Activated CD4-positive, alpha-beta T cell treated with anti-CD3 and anti-CD28 coated beads, Interleukin-2, amount 50 U/mL, for 1 hour (primary cell): ENCODE data around the gene FUS.
"Not testable (repeated sequence)": the region's sequence is repeated elsewhere in the genome, so short reads cannot be mapped to it uniquely, and the experiment has no call there.

Source experiments
- DNase-seq: peaks from one replicate; pipeline ENCODE4 v3.0.0-alpha.2; 2020

FUS gene

DNA sequence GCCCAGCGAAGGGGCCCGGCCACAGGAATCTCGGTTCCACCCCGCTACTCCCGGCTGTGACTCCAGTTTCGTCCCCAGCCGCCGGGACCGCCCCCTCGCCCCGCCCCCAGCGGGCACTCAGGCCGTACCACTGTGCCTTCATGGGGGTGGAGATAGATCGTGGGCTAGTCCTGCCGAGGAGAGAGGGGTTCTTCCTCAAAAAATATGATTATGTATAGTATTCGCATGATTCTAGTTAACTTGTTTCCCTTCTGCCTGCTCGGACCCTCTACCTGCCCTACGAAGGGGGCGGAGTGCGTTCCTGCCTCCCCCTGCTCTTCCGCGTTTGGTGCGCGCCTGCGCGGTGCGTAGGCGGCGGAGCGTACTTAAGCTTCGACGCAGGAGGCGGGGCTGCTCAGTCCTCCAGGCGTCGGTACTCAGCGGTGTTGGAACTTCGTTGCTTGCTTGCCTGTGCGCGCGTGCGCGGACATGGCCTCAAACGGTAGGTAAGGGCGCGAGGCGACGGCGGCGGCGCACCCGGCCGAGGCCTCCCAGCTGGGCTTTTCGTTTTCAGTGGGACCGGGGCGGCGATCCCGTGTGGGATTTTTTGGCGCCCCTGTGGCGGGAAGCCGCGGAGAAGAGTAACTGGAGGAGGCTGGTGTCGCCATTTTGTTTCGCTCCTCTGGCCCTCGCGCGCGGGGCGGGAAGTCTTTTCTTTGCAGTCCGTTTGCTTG, at the start of gene FUS:
Gene FUS, plus strand, starts transcription at position 393 of the 713 bp plus-strand sequence. Its CDS starts 76 bp downstream, at position 469.
- peak; percentile 91 for DNase-seq

- DNase-seq: no peak
These were observed 49.5 kb upstream of the FUS start for GRCh38 chr16:31130336-31130891.

DNA sequence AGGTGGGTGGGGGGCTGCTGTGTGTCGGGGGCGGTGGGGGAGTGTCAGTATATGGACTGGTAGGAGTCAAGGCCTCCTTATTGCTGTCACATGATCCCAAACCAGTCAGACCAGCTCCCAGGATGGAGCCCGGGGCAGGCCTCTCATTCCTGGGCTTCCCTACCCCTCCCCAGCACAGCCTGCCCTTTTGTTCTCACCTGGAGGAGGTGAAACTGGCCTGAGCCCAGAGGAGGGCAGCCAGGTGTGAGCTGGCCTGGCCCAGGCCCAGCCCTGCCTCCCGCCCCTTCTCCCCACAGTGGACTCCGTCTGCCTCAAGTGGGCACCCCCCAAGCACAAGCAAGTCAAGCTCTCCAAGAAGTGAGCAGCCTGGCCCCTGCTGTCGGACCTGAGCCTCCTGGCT, 49.0 kb upstream of the FUS start:
- DNase-seq: no peak

DNA sequence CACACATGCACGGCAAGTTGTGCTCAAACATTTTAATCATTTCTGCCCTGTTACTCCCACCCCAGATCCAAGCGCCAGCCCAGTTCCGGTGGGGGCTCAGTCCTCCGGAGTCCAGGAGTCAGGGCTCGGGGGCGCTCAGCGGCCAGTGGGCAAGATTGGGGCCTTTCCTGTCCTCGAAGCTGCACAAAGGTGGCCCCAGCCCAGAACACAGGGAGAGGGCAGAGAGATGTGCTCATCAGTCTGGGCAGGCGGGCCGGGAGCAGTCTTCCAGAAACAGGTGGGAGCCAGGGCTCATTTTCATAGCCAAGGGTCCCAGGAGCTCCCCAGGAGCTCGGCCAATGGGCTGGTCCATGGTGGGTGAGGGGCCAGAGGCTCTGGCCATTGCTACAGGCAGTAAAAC, 48.5 kb upstream of the FUS start:
- DNase-seq: no peak

- DNase-seq: no peak
These were observed 48.1 kb upstream of the FUS start for GRCh38 chr16:31131841-31132271.

GRCh38 chr16:31132303-31132979, 47.5 kb upstream of the FUS start:
- DNase-seq: no peak

GRCh38 chr16:31133046-31133501, 46.9 kb upstream of the FUS start:
- no peak for DNase-seq

GRCh38 chr16:31134091-31134571, 45.8 kb upstream of the FUS start:
- DNase-seq: no peak

- no peak for DNase-seq
These were observed 45.1 kb upstream of the FUS start for GRCh38 chr16:31134625-31135534.

DNA sequence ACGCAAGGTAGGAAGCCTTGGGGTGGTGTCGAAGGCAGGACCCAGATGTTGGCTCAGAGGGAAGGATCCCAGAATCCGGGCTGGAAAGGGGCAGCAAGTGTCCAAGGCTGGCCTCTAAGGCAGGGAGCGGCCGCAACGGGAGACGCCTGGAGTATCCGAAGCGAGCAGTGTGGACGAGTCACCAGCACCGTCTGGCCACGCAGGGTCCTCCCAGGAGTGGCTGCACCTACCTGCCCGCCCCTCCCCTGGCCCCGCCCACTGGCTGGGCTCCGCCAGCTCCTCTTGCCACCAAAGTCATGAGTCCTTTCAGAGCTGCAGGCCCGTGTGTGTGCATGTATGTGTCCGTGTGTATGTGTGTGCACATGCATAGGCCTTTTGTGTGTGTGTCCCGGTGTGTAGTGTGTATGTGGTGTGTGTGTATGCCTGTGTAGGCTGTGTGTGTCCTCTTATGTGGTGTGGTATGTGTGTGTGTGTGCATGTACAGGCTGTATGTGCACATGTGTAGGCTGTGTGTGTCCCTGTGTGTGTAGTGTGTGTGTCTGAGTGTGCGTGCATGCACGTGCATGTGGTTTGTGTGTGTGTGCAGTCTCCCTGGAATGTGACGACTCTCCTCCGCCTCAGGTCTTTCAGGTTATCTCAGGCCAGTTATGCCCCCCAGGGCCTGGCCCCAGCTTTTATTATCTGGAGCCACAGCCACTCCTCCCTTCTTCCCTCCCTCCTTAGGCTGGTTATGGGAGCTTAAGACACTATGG, 44.2 kb upstream of the FUS start, which contains the start of gene PRSS8:
Gene PRSS8, minus strand, starts transcription at position 193 of the 752 bp plus-strand sequence. CDS start 229 bp downstream, outside the sequence.
- no peak for DNase-seq

DNA sequence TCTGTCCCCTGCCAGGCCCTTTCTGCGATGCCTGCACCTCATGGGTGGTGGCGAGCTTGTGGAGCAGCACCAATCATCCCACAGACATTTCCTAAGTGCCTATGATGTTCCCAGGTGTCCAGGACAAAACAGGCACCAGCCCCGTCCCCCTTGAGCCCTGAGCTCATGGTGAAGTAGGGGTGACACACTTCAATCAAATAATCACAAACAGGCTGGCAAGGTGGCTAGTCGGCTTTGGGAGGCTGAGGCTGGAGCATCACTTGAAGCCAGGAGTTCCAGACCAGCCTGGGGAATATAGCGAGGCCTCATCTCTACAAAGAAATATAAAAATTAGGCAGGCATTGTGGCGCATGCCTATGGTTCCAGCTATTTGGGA, 43.7 kb upstream of the FUS start:
- DNase-seq: no peak

GRCh38 chr16:31136822-31137499, 43.0 kb upstream of the FUS start:
- DNase-seq: not testable (repeated sequence)

GRCh38 chr16:31138621-31139578, 41.0 kb upstream of the FUS start:
- DNase-seq: no peak

- not testable (repeated sequence) for DNase-seq
These were observed 38.9 kb upstream of the FUS start for GRCh38 chr16:31141071-31141469.

- DNase-seq: no peak
These were observed 38.3 kb upstream of the FUS start for GRCh38 chr16:31141489-31142108.

- peak; percentile 93 for DNase-seq
These were observed 37.6 kb upstream of the FUS start for GRCh38 chr16:31142109-31143010.

DNA sequence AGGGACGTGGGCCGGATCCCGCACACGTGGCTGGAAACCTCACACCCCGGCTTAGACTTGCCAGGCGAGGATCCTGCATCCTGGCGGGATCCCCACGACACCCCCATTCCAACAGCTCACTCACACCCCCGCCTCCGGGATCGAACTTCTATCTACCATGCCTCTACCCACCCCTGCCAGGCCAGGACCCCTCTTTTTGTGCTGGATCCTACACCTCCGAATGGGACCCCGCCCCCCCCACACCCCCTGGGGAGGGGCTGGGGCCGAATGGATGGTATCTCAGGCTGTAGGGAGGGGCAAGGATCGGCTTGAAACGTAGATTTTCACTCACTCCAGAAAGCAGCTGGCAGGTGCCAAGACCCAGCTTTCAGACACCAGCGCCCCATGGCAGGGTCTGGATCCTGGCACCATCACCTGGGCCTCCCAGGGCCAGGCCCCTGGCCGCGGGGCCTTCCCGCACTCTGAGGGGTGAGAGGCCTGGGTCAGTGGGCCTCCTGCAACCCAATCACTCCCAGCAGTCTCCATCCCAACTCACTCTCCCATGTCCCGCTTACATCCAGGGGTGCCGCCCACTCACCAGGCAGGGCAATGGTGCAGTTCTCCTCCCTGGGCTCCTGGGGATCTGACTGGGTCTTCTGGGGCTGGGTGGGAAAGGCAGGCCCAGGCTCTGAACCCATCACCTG, 36.8 kb upstream of the FUS start:
- no peak for DNase-seq

DNA sequence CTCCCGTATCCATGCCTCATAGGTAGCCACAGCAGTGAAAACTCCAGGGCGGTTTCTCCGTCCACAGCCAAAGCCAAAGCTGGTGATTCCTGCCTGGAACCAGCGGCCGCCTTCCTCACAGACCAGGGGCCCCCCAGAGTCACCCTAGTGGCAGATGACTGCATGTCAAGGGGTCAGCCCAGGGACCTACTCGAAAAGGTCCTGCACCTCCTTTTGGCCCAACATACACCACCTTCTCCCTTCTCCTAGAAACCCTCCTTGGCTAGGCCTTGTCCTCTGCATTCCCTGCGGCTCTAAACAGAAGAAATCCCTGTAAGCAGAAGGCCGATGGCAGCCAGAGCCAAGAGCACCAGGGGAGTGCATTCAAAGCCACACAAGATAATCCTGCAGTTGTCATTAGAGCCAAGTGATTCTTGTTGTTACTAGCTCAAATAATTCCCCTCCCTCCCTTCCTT, 36.2 kb upstream of the FUS start:
- DNase-seq: no peak
